Keratinocyte (primary cell): ENCODE data around the gene ALK. TPM values are rescaled to one million over a fixed set of nuclear protein-coding genes. Genes with fewer than 3 reads are reported as not detected.

Experiments
- DNase-seq: peaks from one replicate; pipeline ENCODE4 v3.0.0-alpha.2; 2011; ENCODE audit warnings: low read depth, missing footprints, low spot score
- FAIRE-seq: peaks from 2 replicates; lab custom pipeline; 2011; peaks lifted over from hg19 to GRCh38; lab: Jason Lieb, UNC
- H2AFZ ChIP-seq: 2 replicates; pipeline ENCODE4 v1.6.0; 2012; ENCODE audit warnings: low read length, control low read depth, inconsistent platforms; ENCODE audit not compliant: control insufficient read depth
- H3K27ac ChIP-seq: 2 replicates; pipeline ENCODE4 v1.5.1; 2011; ENCODE audit warnings: low read length; ENCODE audit not compliant: control insufficient read depth, insufficient read depth
- H3K27me3 ChIP-seq: 3 replicates; pipeline ENCODE4 v1.6.0; 2011; ENCODE audit warnings: low read length; ENCODE audit not compliant: control insufficient read depth, insufficient read depth; ENCODE audit errors: extremely low read depth
- H3K36me3 ChIP-seq, 2 experiments: 2 replicates in 1 of 2; 3 replicates in 1 of 2; pipeline ENCODE4 v1.5.1; 2011; ENCODE audit warnings: low read length in 2 of 2, mild to moderate bottlenecking in 1 of 2; ENCODE audit not compliant: control insufficient read depth in 2 of 2, insufficient read depth in 2 of 2; ENCODE audit errors: extremely low read depth in 1 of 2
- H3K4me1 ChIP-seq: 3 replicates; pipeline ENCODE4 v1.5.1; 2011; ENCODE audit warnings: low read length; ENCODE audit not compliant: control insufficient read depth, insufficient read depth; ENCODE audit errors: extremely low read depth
- H3K4me2 ChIP-seq: 3 replicates; pipeline ENCODE4 v1.6.0; 2011; ENCODE audit warnings: low read depth, low read length; ENCODE audit not compliant: control insufficient read depth, insufficient read depth; ENCODE audit errors: extremely low read depth
- H3K4me3 ChIP-seq, 3 experiments: fragments of 200-600 bp in 1 of 3; sonication (generic) in 1 of 3; 2 replicates in 2 of 3; 3 replicates in 1 of 3; pipeline ENCODE4 v1.5.1; 2011 to 2016; ENCODE audit warnings: low read length in 3 of 3, mild to moderate bottlenecking in 3 of 3, control low read depth in 2 of 3, inconsistent platforms in 1 of 3, low read depth in 1 of 3, mixed read lengths in 1 of 3, mixed run types in 1 of 3, moderate library complexity in 1 of 3; ENCODE audit not compliant: control insufficient read depth in 2 of 3, insufficient read depth in 2 of 3; ENCODE audit errors: extremely low read depth in 1 of 3
- H3K79me2 ChIP-seq: 2 replicates; pipeline ENCODE4 v1.6.0; 2012; ENCODE audit warnings: low read length; ENCODE audit not compliant: control insufficient read depth, insufficient read depth
- H3K9ac ChIP-seq: 3 replicates; pipeline ENCODE4 v1.6.0; 2011; ENCODE audit warnings: low read length; ENCODE audit not compliant: control insufficient read depth, insufficient read depth; ENCODE audit errors: extremely low read depth
- H3K9me1 ChIP-seq: 3 replicates; pipeline ENCODE4 v1.6.0; 2011; ENCODE audit warnings: low read length; ENCODE audit not compliant: control insufficient read depth, insufficient read depth; ENCODE audit errors: extremely low read depth
- H3K9me3 ChIP-seq: 2 replicates; pipeline ENCODE4 v1.5.1; 2012; ENCODE audit warnings: low read depth, low read length; ENCODE audit not compliant: control insufficient read depth
- H4K20me1 ChIP-seq: 3 replicates; pipeline ENCODE4 v1.6.0; 2011; ENCODE audit warnings: low read length; ENCODE audit not compliant: control insufficient read depth, insufficient read depth; ENCODE audit errors: extremely low read depth
- CTCF ChIP-seq, 3 experiments: IDR thresholded peaks in 1 of 3; conservative IDR thresholded peaks in 1 of 3; optimal IDR thresholded peaks in 1 of 3; 2 replicates in 2 of 3; 3 replicates in 1 of 3; pipeline versions ENCODE3 to v1.5.1; 2011; ENCODE audit warnings: low read length in 3 of 3, mild to moderate bottlenecking in 3 of 3, moderate library complexity in 2 of 3, control low read depth in 1 of 3, inconsistent platforms in 1 of 3; ENCODE audit not compliant: insufficient read depth in 2 of 3; ENCODE audit errors: extremely low read depth in 1 of 3
- EZH2 ChIP-seq: IDR thresholded peaks from one replicate; pipeline ENCODE4 v1.6.1; 2012; ENCODE audit warnings: inconsistent platforms, mild to moderate bottlenecking, low read length, moderate library complexity
- dilution Hi-C: fragments of 300-500 bp; cut with MboI; formaldehyde crosslinking; loops from one replicate; pipeline ENCODE4 v1.7.0; 2020; ENCODE audit warnings: low sequenced_read_pairs; ENCODE audit not compliant: extremely low pct_ligation_motif_present
- polyA plus RNA-seq, 5 experiments: library from polyadenylated mRNA; depleted of rRNA in 3 of 5; stranded (reverse) in 3 of 5; stranded (forward) in 1 of 5; unstranded in 1 of 5; fragments of >200 nt; gene quantifications; 1 replicate in 1 of 5; 2 replicates in 3 of 5; 3 replicates in 1 of 5; pipeline versions ENCODE4 v1.2.1 to v1.2.3, GENCODE V29; 2011 to 2012; ENCODE audit warnings: missing spikeins in 2 of 5, low read depth in 1 of 5, low replicate concordance in 1 of 5

The ALK gene
- polyA plus RNA-seq, 1 donor (not counting 4 experiments of a cell fraction or from before 2014, with no cell fraction given) = not detected

GRCh38 chr2:29880084-29880483 lies 41.3 kb downstream of the ALK start:
- FAIRE-seq (no peak), DNase-seq (no peak)
- Histone ChIP-seq H2AFZ (no peak overlapping the region), H3K4me3 (no peak overlapping the region), H3K79me2 (no peaks in the 10 kb centered on the region), H3K9ac (no peak overlapping the region), H3K9me1 (no peaks in the 10 kb centered on the region), H3K27me3 (peaks cover 4% of the 10 kb centered on the region), H3K36me3 (no peaks in the 10 kb centered on the region), H3K4me2 (no peak overlapping the region), H3K9me3 (no peaks in the 10 kb centered on the region), H4K20me1 (no peaks in the 10 kb centered on the region), H3K4me1 (no peaks in the 10 kb centered on the region), H3K27ac (no peak overlapping the region)
- dilution Hi-C loops = no loop called here
- TF ChIP-seq EZH2 = no peak
- no peak for TF ChIP-seq CTCF (optimal IDR thresholded peaks at IDR 0.05 in 1 of 3, IDR thresholded peaks at IDR 0.05 in 1 of 3, conservative IDR thresholded peaks at IDR 0.05 in 1 of 3; ENCODE audit: extremely low read depth in 1 of 3, insufficient read depth in 2 of 3, low read length in 3 of 3)

- H3K79me2 ChIP-seq = no peaks in the 10 kb centered on the region
- H3K4me2 ChIP-seq = no peak overlapping the region
- dilution Hi-C loops = no loop called here
- no peaks in the 10 kb centered on the region for H3K9me3 ChIP-seq
- no peak overlapping the region for H3K27ac ChIP-seq
- no peaks in the 10 kb centered on the region for H3K4me1 ChIP-seq
- H3K36me3 ChIP-seq = no peaks in the 10 kb centered on the region
- no peak overlapping the region for H3K9ac ChIP-seq
- H3K4me3 ChIP-seq = no peak overlapping the region
- TF ChIP-seq EZH2 = no peak
- no peak for TF ChIP-seq CTCF (optimal IDR thresholded peaks at IDR 0.05 in 1 of 3, IDR thresholded peaks at IDR 0.05 in 1 of 3, conservative IDR thresholded peaks at IDR 0.05 in 1 of 3; ENCODE audit: extremely low read depth in 1 of 3, insufficient read depth in 2 of 3, low read length in 3 of 3)
- H3K9me1 ChIP-seq = no peaks in the 10 kb centered on the region
- no peak overlapping the region for H2AFZ ChIP-seq
- FAIRE-seq (no peak), DNase-seq (no peak)
- H4K20me1 ChIP-seq = no peaks in the 10 kb centered on the region
- peaks cover under 1% of the 10 kb centered on the region for H3K27me3 ChIP-seq
Observed at GRCh38 chr2:29879456-29879855, 41.9 kb downstream of the ALK start.
